IMR-90 (cell line): Measurements from ENCODE around the gene RBP2. TPM values are rescaled to one million over a fixed set of nuclear protein-coding genes. Genes with fewer than 3 reads are reported as not detected.
"Not testable (repeated sequence)": the region's sequence is repeated elsewhere in the genome, so short reads cannot be mapped to it uniquely, and the experiment has no call there.

Experiments used
- ATAC-seq: fragments of 200-7000 bp; cut with Tn5 transposase; 2 replicates; pipeline ENCODE4 v1.9.1; 2020; ENCODE audit warnings: low read depth, mild to moderate bottlenecking, moderate library complexity
- BruUV-seq: library from RNA; stranded (reverse); fragments of 400-500 nt; replicated peaks from 2 replicates; lab custom pipeline; 2021; lab: Mats Ljungman, UMichigan
- CTCF ChIA-PET: fragments of 300-600 bp; formaldehyde crosslinking; extraction: SDS; loops from one replicate; lab custom pipeline; 2021; ENCODE audit warnings: antibody characterized with exemption; lab: Yijun Ruan, JAX
- POLR2A ChIA-PET: fragments of 300-600 bp; sonication (Branson Sonifier 250); formaldehyde crosslinking; loops from one replicate; lab custom pipeline; 2022; ENCODE audit warnings: antibody characterized with exemption; ENCODE audit not compliant: unreplicated experiment; lab: Charles Lee
- DNase-seq: peaks from one replicate; pipeline ENCODE4 v3.0.0; 2013
- H2AFZ ChIP-seq: replicated peaks from 2 replicates; pipeline ENCODE3; 2013; ENCODE audit warnings: low read length, mild to moderate bottlenecking; ENCODE audit not compliant: poor library complexity
- H2AK5ac ChIP-seq: 2 replicates; pipeline ENCODE4 v1.6.1; 2013; ENCODE audit warnings: low read depth, low read length, inconsistent platforms
- H2AK9ac ChIP-seq: replicated peaks from 2 replicates; pipeline ENCODE3; 2013; ENCODE audit warnings: mild to moderate bottlenecking, low read depth, low read length, moderate library complexity; ENCODE audit not compliant: poor library complexity
- H2BK120ac ChIP-seq: 2 replicates; pipeline ENCODE4 v1.6.1; 2013; ENCODE audit warnings: low read depth, low read length, inconsistent platforms
- H2BK15ac ChIP-seq: 3 replicates; pipeline ENCODE4 v1.6.1; 2013; ENCODE audit warnings: low read depth, low read length, inconsistent platforms
- H2BK20ac ChIP-seq: 2 replicates; pipeline ENCODE4 v1.6.1; 2013; ENCODE audit warnings: low read depth, mild to moderate bottlenecking, inconsistent platforms, low read length, moderate library complexity
- H2BK5ac ChIP-seq: 2 replicates; pipeline ENCODE4 v1.6.1; 2013; ENCODE audit warnings: mild to moderate bottlenecking, low read depth, low read length, inconsistent platforms; ENCODE audit not compliant: poor library complexity, severe bottlenecking
- H3K14ac ChIP-seq: replicated peaks from 2 replicates; pipeline ENCODE4 v1.6.1; 2013; ENCODE audit warnings: low read depth, low read length, inconsistent platforms
- H3K18ac ChIP-seq: 2 replicates; pipeline ENCODE4 v1.6.1; 2013; ENCODE audit warnings: low read depth, low read length, control low read depth
- H3K23ac ChIP-seq: 2 replicates; pipeline ENCODE4 v1.6.1; 2013; ENCODE audit warnings: low read depth, low read length, inconsistent platforms
- H3K27ac ChIP-seq: 2 replicates; pipeline ENCODE4 v1.5.1; 2013; ENCODE audit warnings: mild to moderate bottlenecking, control low read depth, low read length; ENCODE audit not compliant: insufficient read depth
- H3K27me3 ChIP-seq: 2 replicates; pipeline ENCODE4 v1.6.1; 2013; ENCODE audit warnings: low read length; ENCODE audit not compliant: control insufficient read depth, insufficient read depth
- H3K36me3 ChIP-seq: 2 replicates; pipeline ENCODE4 v1.6.1; 2013; ENCODE audit warnings: low read length, mixed read lengths; ENCODE audit not compliant: control insufficient read depth, insufficient read depth
- H3K4ac ChIP-seq: 2 replicates; pipeline ENCODE4 v1.6.1; 2013; ENCODE audit warnings: low read depth, low read length, inconsistent platforms
- H3K4me1 ChIP-seq: 2 replicates; pipeline ENCODE4 v1.6.1; 2013; ENCODE audit warnings: low read length, mixed read lengths; ENCODE audit not compliant: control insufficient read depth, insufficient read depth
- H3K4me2 ChIP-seq: 2 replicates; pipeline ENCODE4 v1.6.1; 2013; ENCODE audit warnings: low read depth, mild to moderate bottlenecking, control low read depth, low read length, moderate library complexity
- H3K4me3 ChIP-seq: 2 replicates; pipeline ENCODE4 v1.5.1; 2013; ENCODE audit warnings: low read depth, mild to moderate bottlenecking, control low read depth, low read length, moderate library complexity; ENCODE audit not compliant: insufficient read depth
- H3K56ac ChIP-seq: 2 replicates; pipeline ENCODE4 v1.6.1; 2013; ENCODE audit warnings: low read length, inconsistent platforms; ENCODE audit not compliant: insufficient read depth; ENCODE audit errors: extremely low read depth
- H3K79me1 ChIP-seq, 2 experiments: 2 replicates each; pipeline ENCODE4 v1.6.1; 2013; ENCODE audit warnings: low read length in 2 of 2, inconsistent platforms in 1 of 2, low read depth in 1 of 2
- H3K9ac ChIP-seq: 2 replicates; pipeline ENCODE4 v1.6.1; 2013; ENCODE audit warnings: low read depth, low read length, control low read depth
- H3K9me1 ChIP-seq: 2 replicates; pipeline ENCODE4 v1.6.1; 2013; ENCODE audit warnings: low read length, inconsistent platforms; ENCODE audit not compliant: insufficient read depth
- H3K9me3 ChIP-seq: 2 replicates; pipeline ENCODE4 v1.6.1; 2013; ENCODE audit warnings: low read length; ENCODE audit not compliant: control insufficient read depth, insufficient read depth
- H4K20me1 ChIP-seq: 2 replicates; pipeline ENCODE4 v1.6.1; 2013; ENCODE audit warnings: low read length, inconsistent platforms; ENCODE audit not compliant: insufficient read depth
- H4K5ac ChIP-seq: 2 replicates; pipeline ENCODE4 v1.6.1; 2013; ENCODE audit warnings: mild to moderate bottlenecking, low read depth, low read length, control low read depth
- H4K8ac ChIP-seq, 2 experiments: 2 replicates each; pipeline ENCODE4 v1.6.1; 2013; ENCODE audit warnings: low read depth in 2 of 2, low read length in 2 of 2, control low read depth in 1 of 2, inconsistent platforms in 1 of 2
- H4K91ac ChIP-seq: 2 replicates; pipeline ENCODE4 v1.6.1; 2013; ENCODE audit warnings: low read depth, low read length, inconsistent platforms; ENCODE audit not compliant: insufficient read depth
- dilution Hi-C: fragments of 300-500 bp; cut with HindIII; formaldehyde crosslinking; loops from one replicate; pipeline ENCODE4 v1.14.3; 2018; ENCODE audit warnings: low sequenced_read_pairs; ENCODE audit not compliant: unreplicated experiment
- in situ Hi-C: fragments of 300-500 bp; cut with MboI; formaldehyde crosslinking; loops from 3 replicates; pipeline ENCODE4 v1.14.3; 2019; ENCODE audit warnings: low sequenced_read_pairs, inconsistent platforms, mixed read lengths
- intact Hi-C: fragments of 100-400 bp; cut with micrococcal nuclease; formaldehyde crosslinking; loops from 2 replicates; pipeline ENCODE4 v1.10.0; 2022
- polyA plus RNA-seq, 3 experiments: library from polyadenylated mRNA; depleted of rRNA; stranded (reverse); fragments of >200 nt; gene quantifications; 2 replicates each; pipeline ENCODE4 v1.2.3, GENCODE V29; 2012; ENCODE audit warnings: low replicate concordance in 1 of 3
- total RNA-seq: library from RNA; depleted of rRNA; stranded (reverse); fragments of >200 nt; gene quantifications from 2 replicates; pipeline ENCODE4 v1.2.3, GENCODE V29; 2012; rRNA removed

RBP2 gene
- total and polyA plus RNA-seq, 2 of the 4 experiments (the other 2 are of a cell fraction), result not detected

DNA sequence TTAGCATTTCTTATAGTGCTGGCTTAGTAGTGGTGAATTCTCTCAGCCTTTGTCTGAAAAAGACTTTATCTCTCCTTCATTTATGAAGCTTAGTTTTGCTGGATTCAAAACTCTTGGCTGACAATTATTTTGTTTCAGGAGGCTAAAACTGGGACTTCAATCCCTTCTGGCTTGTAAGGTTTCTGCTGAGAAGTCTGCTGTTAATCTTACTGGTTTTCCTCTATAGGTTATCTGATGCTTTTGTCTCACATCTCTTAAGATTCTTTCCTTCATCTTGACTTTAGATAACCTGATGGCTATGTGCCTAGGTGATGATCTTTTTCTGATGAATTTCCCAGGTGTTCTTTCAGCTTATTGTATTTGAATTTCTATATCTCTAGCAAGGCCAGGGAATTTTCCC lies 63.4 kb downstream of the RBP2 start:
- H2AK5ac ChIP-seq, H3K9me3 ChIP-seq, H3K4me2 ChIP-seq, H3K79me1 ChIP-seq, H2BK5ac ChIP-seq, H3K4ac ChIP-seq, H2AK9ac ChIP-seq, H3K18ac ChIP-seq, intact Hi-C loops, H3K23ac ChIP-seq, H2AFZ ChIP-seq, POLR2A ChIA-PET, H3K9ac ChIP-seq, H4K91ac ChIP-seq, DNase-seq, H4K5ac ChIP-seq, dilution Hi-C loops, H4K8ac ChIP-seq, H4K20me1 ChIP-seq, CTCF ChIA-PET, ATAC-seq, H2BK120ac ChIP-seq, H2BK15ac ChIP-seq, H3K4me3 ChIP-seq, H3K4me1 ChIP-seq, in situ Hi-C loops, H3K36me3 ChIP-seq, H3K27ac ChIP-seq, BruUV-seq, H3K9me1 ChIP-seq, H3K27me3 ChIP-seq, H3K14ac ChIP-seq, H2BK20ac ChIP-seq, H3K56ac ChIP-seq: not testable (repeated sequence)

Other genes with a start within 250 kb of the RBP2 start
- gene MRPS22, start 132.5 kb downstream of the RBP2 start, total RNA-seq, result 72.4 and 94.4 TPM in 2 replicates
- gene MRPS22, start 132.5 kb downstream of the RBP2 start, polyA plus RNA-seq (2012; rRNA removed), result 51.3 and 54.5 TPM in 2 replicates
- gene COPB2, start 86.9 kb downstream of the RBP2 start, total RNA-seq, result 363 and 549 TPM in 2 replicates
- gene COPB2, start 86.9 kb downstream of the RBP2 start, polyA plus RNA-seq (2012; rRNA removed), result 140 and 179 TPM in 2 replicates
- 61.9 and 65.4 TPM in 2 replicates for gene RBP1, start 63.2 kb upstream of the RBP2 start, total RNA-seq
- gene RBP1, start 63.2 kb upstream of the RBP2 start, polyA plus RNA-seq (2012; rRNA removed), result 117 and 134 TPM in 2 replicates
- gene NMNAT3, start 201.5 kb upstream of the RBP2 start, total RNA-seq, result under 0.01 and 0.36 TPM in 2 replicates
- 0.12 and 0.47 TPM in 2 replicates for gene NMNAT3, start 201.5 kb upstream of the RBP2 start, polyA plus RNA-seq (2012; rRNA removed)